ENCODE results near the gene FGFR4.

The FGFR4 gene

DNA sequence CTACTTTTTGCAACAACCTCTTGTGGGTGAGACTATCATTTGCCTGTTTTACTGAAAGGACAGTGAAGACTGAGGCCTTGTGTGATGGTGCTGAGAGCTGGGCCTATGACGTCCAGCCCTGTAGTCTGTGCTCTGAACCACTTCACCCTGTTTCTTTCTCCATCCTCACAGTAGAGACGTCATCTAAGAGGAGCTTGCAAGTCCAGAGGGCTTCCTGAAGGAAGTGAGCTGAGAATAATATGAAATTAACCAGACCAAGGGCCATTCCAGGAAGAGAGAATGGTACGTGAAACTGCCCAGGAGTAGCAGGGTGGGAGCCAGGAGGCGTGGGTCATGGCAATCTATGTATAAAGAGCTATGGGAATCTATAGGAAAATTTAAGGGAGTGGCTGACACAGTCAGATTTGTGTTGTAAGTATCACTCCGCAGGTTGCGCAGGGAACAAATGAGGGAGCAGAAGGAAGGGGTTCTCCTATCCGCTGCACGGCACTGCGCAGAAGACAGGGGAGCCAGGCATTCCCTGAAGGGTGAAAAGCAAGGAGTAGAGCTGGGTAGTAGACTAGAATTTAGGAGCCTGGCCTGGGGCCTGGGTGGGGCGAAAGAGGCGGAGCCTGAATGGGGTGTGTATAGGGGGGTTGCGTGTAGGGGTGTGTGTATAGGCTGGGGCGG, 596 bp upstream of the FGFR4 start:
- peak; percentile 19 to 30 for DNase-seq

- no peak for DNase-seq
Measured at GRCh38 chr5:177087398-177088005, 787 bp downstream of the FGFR4 start.

- DNase-seq: no peak
Measured at GRCh38 chr5:177089127-177089526, 2.4 kb downstream of the FGFR4 start.

DNA sequence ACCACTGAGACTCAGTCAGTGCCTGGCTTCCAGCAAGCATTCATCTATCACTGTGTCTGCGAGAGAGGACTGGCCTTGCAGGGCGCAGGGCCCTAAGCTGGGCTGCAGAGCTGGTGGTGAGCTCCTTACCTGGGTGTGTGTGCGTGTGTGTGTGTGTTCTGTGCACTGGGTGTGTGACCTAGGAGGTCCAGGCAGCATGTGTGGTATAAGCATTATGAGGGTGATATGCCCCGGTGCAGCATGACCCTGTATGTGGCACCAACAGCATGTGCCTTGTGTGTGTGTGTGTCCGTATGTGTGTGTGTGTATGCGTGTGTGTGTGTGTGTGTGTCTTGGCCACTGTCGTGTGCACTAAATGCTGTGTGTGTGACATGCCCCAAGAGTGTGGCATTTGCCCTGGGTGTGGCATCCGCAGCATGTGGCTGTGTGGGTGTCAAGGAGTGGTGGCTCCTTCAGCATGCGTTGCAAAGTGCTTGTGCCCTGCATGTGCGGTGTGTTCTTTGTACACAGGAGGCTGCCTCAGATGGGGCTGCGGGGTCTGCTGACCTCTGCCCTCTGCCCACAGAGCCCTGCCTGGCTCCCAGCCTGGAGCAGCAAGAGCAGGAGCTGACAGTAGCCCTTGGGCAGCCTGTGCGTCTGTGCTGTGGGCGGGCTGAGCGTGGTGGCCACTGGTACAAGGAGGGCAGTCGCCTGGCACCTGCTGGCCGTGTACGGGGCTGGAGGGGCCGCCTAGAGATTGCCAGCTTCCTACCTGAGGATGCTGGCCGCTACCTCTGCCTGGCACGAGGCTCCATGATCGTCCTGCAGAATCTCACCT, 3.3 kb downstream of the FGFR4 start:
- DNase-seq: no peak

DNA sequence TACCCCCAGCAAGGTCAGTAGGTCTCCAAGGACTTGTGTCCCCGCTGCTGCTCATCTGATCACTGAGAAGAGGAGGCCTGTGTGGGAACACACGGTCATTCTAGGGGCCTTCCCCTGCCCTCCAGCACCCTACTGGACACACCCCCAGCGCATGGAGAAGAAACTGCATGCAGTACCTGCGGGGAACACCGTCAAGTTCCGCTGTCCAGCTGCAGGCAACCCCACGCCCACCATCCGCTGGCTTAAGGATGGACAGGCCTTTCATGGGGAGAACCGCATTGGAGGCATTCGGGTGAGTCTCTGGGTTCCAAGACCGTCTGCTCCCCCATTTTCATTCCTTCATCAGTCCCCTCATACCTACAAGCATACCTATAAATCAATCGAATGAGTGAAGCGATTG, 4.1 kb downstream of the FGFR4 start:
- no peak for DNase-seq

GRCh38 chr5:177091232-177091631, 4.5 kb downstream of the FGFR4 start:
- DNase-seq: no peak

DNA sequence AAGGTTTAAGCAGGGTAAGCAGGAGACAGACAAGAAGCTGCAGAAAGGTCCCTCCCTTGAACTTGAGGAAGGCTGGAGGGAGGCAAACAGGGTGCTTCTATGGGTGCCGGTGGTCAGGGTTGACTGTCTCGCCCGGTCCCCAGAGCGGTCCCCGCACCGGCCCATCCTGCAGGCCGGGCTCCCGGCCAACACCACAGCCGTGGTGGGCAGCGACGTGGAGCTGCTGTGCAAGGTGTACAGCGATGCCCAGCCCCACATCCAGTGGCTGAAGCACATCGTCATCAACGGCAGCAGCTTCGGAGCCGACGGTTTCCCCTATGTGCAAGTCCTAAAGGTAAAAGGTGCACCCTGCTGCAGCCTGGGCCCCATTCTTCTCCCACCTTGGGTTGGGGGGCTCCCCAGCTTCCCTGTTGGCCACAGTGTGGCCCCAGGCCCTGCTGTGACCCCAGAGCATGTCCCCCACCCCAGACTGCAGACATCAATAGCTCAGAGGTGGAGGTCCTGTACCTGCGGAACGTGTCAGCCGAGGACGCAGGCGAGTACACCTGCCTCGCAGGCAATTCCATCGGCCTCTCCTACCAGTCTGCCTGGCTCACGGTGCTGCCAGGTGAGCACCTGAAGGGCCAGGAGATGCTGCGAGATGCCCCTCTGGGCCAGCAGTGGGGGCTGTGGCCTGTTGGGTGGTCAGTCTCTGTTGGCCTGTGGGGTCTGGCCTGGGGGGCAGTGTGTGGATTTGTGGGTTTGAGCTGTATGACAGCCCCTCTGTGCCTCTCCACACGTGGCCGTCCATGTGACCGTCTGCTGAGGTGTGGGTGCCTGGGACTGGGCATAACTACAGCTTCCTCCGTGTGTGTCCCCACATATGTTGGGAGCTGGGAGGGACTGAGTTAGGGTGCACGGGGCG, 5.7 kb downstream of the FGFR4 start:
- no peak for DNase-seq

DNA sequence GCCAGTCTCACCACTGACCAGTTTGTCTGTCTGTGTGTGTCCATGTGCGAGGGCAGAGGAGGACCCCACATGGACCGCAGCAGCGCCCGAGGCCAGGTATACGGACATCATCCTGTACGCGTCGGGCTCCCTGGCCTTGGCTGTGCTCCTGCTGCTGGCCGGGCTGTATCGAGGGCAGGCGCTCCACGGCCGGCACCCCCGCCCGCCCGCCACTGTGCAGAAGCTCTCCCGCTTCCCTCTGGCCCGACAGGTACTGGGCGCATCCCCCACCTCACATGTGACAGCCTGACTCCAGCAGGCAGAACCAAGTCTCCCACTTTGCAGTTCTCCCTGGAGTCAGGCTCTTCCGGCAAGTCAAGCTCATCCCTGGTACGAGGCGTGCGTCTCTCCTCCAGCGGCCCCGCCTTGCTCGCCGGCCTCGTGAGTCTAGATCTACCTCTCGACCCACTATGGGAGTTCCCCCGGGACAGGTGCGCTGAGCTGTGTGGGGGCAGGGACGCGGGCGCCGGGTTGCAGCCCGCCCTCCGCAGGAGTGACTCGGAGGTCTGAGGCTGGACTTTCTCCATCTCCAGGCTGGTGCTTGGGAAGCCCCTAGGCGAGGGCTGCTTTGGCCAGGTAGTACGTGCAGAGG, 6.5 kb downstream of the FGFR4 start:
- DNase-seq: no peak

GRCh38 chr5:177093803-177094202, 7.1 kb downstream of the FGFR4 start:
- DNase-seq: no peak

GRCh38 chr5:177094224-177095087, 7.7 kb downstream of the FGFR4 start:
- no peak for DNase-seq

DNA sequence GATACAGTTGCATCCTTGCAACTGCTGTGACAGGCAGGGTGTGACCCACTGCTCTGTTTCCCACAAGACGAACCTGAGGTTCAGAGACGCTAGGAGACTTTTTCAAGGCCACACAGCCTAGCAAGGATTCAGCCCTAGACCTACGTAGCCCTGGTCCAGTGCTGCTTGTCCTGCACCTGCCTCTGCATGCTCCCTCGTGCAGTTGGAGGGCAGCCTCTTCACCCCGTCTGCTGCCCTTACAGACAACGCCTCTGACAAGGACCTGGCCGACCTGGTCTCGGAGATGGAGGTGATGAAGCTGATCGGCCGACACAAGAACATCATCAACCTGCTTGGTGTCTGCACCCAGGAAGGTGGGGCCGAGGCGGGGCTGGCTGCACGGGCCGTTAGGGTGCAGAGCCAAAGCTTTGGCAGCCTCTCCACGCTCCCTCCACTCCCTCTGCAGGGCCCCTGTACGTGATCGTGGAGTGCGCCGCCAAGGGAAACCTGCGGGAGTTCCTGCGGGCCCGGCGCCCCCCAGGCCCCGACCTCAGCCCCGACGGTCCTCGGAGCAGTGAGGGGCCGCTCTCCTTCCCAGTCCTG, 8.5 kb downstream of the FGFR4 start:
- DNase-seq: no peak

DNA sequence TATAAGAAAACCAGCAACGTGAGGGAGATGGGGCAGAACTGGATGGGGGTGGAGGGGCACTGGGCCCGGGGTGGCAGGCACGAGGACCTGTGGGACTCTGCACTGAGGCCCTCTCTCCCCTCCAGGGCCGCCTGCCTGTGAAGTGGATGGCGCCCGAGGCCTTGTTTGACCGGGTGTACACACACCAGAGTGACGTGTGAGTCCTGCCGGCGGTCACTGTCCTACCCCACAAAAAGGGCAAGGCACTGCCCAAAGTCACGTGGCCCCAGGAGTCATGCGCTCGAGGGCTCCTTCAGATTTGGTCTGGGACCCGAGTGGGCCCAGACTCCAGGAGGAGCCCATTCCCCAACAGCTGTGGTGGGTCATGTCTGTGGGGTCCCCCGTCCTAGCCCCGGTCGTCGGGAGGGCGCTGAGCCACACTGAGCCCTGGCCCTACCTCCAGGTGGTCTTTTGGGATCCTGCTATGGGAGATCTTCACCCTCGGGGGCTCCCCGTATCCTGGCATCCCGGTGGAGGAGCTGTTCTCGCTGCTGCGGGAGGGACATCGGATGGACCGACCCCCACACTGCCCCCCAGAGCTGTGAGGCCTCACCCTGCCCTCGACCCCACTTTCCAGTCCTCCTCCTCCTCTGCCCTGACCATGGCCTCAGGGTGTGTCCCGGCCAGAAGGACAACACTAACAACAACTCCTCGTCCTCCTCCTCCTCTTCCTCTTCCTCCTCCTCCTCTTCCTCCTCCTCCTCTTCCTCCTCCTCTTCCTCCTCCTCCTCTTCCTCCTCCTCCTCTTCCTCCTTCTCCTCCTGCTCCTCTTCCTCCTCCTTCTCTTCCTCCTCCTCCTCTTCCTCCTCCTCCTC, 9.7 kb downstream of the FGFR4 start:
- no peak for DNase-seq

GRCh38 chr5:177097016-177097985, 10.6 kb downstream of the FGFR4 start:
- DNase-seq: no peak

DNA sequence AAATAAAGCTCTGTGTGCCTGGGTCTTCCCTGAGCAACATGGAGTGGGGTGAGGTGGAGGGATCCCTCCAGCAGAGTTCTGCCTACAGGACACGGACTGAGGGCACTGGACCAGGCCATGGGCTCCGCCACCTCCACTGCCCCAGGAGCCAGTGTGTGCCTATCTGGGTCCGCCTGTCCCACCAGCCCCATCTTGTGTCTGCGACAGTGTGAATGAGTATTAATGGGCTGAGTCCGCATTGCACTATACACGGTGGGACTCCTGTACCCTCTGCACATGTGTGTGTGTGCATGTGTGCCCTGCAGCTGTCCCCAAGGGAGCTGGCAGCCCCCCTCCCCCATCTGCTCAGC, 11.4 kb downstream of the FGFR4 start:
- no peak for DNase-seq

DNA sequence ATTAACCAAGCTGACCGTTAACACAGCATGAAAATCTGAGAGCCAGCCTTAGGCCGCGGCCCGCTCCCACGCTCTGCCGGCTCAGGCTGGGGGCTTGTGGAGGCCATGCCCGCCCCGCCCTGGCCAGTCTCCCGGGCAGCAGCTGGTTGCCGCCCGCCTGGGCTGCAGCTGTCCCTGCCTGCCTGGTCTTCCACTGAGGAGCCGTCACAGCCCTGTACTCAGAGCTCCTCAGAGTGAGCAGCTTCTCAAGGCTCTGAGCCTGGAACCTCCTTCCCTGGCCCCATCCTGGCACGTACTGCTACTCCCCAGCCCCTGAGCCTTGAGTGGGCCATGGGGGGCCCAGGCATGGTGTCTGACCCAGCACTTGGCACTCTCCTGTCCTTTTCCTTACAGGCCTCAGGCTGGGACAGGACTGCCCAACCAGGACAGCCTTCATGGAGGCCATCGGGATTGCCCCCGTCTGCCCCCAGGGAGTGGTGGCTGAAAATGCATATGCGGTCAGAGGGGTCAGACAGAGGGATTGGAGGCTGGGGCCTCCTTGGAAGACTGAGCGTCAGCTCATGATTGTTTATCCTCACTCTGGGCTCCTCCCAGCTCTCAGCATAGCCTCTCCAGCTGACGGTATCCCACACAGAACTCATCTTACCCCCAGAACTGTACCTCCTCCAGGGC, 11.9 kb downstream of the FGFR4 start:
- DNase-seq: no peak

GRCh38 chr5:177099422-177100093, 12.8 kb downstream of the FGFR4 start:
- DNase-seq: no peak

- no peak for DNase-seq
Measured at GRCh38 chr5:177100714-177101121, 14.0 kb downstream of the FGFR4 start.
